Prostate gland (tissue), 2 donors: Measurements from ENCODE around the gene COL4A1. TPM values are rescaled to one million over a fixed set of nuclear protein-coding genes. Genes with fewer than 3 reads are reported as not detected.
A peak's percentile ranks its signal among the peaks of the same experiment; 100 is the strongest.

ENCODE experiments used
- DNase-seq: peaks from one replicate; pipeline ENCODE4 v3.0.0-alpha.2; 2019; ENCODE audit warnings: low spot score
- H3K27ac ChIP-seq, 2 donors: fragments of 200-600 bp; sonication (generic); 2 replicates each; pipeline ENCODE4 v1.5.1; 2017 to 2019
- H3K27me3 ChIP-seq: fragments of 200-600 bp; sonication (generic); replicated peaks from 2 replicates; pipeline ENCODE4 v1.5.1; 2019; ENCODE audit not compliant: insufficient read depth
- H3K36me3 ChIP-seq, 2 donors: fragments of 200-600 bp; sonication (generic); 1 replicate in 1 of 2; 2 replicates in 1 of 2; pipeline versions ENCODE4 v1.5.1 to v1.8.1; 2017 to 2019
- H3K4me1 ChIP-seq: fragments of 200-600 bp; sonication (generic); replicated peaks from 2 replicates; pipeline ENCODE4 v1.5.1; 2019
- H3K4me3 ChIP-seq, 2 donors: fragments of 200-600 bp; sonication (generic); 2 replicates each; pipeline ENCODE4 v1.5.1; 2017 to 2019
- H3K9me3 ChIP-seq: fragments of 200-600 bp; sonication (generic); 2 replicates; pipeline ENCODE4 v1.5.1; 2017
- POLR2A ChIP-seq: fragments of 450-650 bp; IDR thresholded peaks from one replicate; pipeline ENCODE4 v1.6.1; 2016; ENCODE audit warnings: antibody characterized with exemption, mild to moderate bottlenecking
- POLR2AphosphoS5 ChIP-seq: sonication (generic); formaldehyde crosslinking; IDR thresholded peaks from one replicate; pipeline ENCODE4 v1.6.1; 2017; ENCODE audit warnings: antibody characterized with exemption
- WGBS: methylation state at CpG from one replicate; pipeline ENCODE4 v1.1.5; 2018; 5-methylcytosine and 5-hydroxymethylcytosine counted together
- intact Hi-C: fragments of 100-400 bp; cut with DNase I; formaldehyde crosslinking; loops from one replicate; pipeline ENCODE4 v1.14.2; 2022
- total RNA-seq, 2 donors: library from RNA; depleted of rRNA; stranded (reverse); fragments of >200 nt; gene quantifications; one replicate each; pipeline ENCODE4 v1.1.0, GENCODE V29; 2016
- TF ChIP-seq, protein P1 (sequence below), 4 experiments: fragments of 200-600 bp in 2 of 4; fragments of 450-650 bp in 2 of 4; sonication (generic) in 2 of 4; IDR thresholded peaks; 1 replicate in 3 of 4; 2 replicates in 1 of 4; pipeline ENCODE4 v1.5.1; 2016 to 2019; ENCODE audit warnings: antibody characterized with exemption in 4 of 4, mild to moderate bottlenecking in 2 of 4, moderate library complexity in 2 of 4

Gene COL4A1
- total RNA-seq, 2 donors from 2014 or later, result 37.3 to 132 TPM

DNA sequence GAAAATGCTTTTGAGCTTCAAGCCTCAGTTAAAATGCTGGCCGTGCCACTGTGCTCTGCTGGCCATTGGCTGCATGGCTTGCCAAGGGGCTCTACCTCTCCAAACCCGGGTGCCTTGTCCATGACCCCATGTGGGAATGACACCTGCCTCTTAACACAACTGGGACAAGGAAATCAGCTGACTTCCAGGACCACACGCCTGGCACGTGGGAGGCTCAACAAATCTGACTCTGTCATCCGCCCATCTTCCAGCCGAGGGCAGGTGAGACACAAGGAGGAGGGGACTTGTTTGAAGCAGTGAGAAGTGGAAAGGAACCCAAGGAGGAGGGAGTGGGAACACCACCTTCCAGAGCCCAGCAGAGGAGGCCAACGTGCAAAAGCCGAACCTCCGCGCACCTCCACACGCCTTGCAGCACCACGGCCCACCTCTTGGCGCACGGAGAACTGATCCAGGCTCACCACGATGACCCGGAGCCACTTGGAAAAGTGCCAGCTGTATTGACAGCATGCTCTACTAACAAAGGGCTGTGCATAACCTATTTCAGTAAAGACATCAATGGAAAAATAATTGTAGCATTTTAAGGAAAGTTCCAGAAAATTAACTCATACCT lies 38.3 kb downstream of the COL4A1 start:
- 86% methylated on average over 16 of the region's 16 CpGs for WGBS
- H3K27me3 ChIP-seq, result no peaks in the 10 kb centered on the region
- no peak for DNase-seq
- TF ChIP-seq, protein P1, sequence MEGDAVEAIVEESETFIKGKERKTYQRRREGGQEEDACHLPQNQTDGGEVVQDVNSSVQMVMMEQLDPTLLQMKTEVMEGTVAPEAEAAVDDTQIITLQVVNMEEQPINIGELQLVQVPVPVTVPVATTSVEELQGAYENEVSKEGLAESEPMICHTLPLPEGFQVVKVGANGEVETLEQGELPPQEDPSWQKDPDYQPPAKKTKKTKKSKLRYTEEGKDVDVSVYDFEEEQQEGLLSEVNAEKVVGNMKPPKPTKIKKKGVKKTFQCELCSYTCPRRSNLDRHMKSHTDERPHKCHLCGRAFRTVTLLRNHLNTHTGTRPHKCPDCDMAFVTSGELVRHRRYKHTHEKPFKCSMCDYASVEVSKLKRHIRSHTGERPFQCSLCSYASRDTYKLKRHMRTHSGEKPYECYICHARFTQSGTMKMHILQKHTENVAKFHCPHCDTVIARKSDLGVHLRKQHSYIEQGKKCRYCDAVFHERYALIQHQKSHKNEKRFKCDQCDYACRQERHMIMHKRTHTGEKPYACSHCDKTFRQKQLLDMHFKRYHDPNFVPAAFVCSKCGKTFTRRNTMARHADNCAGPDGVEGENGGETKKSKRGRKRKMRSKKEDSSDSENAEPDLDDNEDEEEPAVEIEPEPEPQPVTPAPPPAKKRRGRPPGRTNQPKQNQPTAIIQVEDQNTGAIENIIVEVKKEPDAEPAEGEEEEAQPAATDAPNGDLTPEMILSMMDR (IDR thresholded peaks at IDR 0.05), result no peak
- no peak for TF ChIP-seq POLR2AphosphoS5
- no peak for TF ChIP-seq POLR2A
- intact Hi-C loops, result no loop called here
- no peaks in the 10 kb centered on the region for H3K4me1 ChIP-seq
- no peaks in the 10 kb centered on the region for H3K9me3 ChIP-seq
- no peak overlapping the region for H3K27ac ChIP-seq
- H3K36me3 ChIP-seq, result no peaks in the 10 kb centered on the region
- no peak overlapping the region for H3K4me3 ChIP-seq

DNA sequence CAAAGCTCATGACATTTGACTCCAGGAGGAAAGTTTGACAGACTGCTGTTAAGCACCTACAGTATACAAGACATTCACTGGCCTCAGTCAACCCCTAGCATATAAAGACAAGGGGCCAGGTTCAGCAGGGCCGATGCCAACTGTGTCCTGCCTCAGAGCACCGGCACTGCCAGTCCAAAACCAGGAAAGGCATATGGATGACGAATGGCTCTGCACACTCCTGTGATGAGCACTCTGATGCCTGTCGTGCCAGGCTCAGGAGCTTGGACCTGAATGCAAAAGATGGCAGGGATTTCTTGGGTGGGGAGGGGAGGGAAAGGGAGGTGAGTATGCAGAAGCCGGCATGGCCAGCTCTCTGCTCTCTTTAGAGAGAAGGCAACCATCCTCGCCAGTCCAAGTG lies 38.9 kb downstream of the COL4A1 start:
- no peaks in the 10 kb centered on the region for H3K4me1 ChIP-seq
- 79% methylated on average over 6 of the region's 6 CpGs for WGBS
- no peak overlapping the region for H3K4me3 ChIP-seq
- no peak overlapping the region for H3K27ac ChIP-seq
- intact Hi-C loops, result no loop called here
- no peaks in the 10 kb centered on the region for H3K27me3 ChIP-seq
- no peak for TF ChIP-seq POLR2A
- TF ChIP-seq POLR2AphosphoS5, result no peak
- TF ChIP-seq, protein P1 (IDR thresholded peaks at IDR 0.05), result no peak
- no peak for DNase-seq
- H3K9me3 ChIP-seq, result no peaks in the 10 kb centered on the region
- H3K36me3 ChIP-seq, result no peaks in the 10 kb centered on the region

DNA sequence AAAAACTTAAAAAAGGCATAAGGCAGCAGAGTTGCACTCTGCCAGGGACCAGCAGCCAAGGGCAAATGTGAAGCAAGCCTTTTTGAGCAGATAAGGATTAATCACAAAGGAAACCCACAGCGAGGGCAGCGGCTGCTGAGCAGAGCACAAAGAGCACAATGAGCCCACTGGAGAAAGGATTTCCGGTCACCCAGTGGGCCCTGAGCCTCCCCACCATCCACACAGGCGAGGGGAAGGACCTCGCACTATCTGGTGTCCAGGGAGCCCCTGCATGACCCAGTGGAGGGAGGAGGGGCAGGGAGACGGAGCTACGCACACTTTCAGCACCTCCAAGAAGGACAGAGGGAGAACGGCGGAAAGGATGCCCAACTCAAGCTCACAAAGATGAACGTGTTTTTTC lies 40.0 kb downstream of the COL4A1 start:
- no peaks in the 10 kb centered on the region for H3K4me1 ChIP-seq
- TF ChIP-seq POLR2A (no peak), POLR2AphosphoS5 (no peak)
- TF ChIP-seq, protein P1 (IDR thresholded peaks at IDR 0.05), result no peak
- intact Hi-C loops, result no loop called here
- no peaks in the 10 kb centered on the region for H3K9me3 ChIP-seq
- H3K27me3 ChIP-seq, result no peaks in the 10 kb centered on the region
- H3K36me3 ChIP-seq, result no peaks in the 10 kb centered on the region
- H3K27ac ChIP-seq, result no peak overlapping the region
- H3K4me3 ChIP-seq, result no peak overlapping the region
- 79% methylated on average over 10 of the region's 10 CpGs for WGBS
- no peak for DNase-seq

DNA sequence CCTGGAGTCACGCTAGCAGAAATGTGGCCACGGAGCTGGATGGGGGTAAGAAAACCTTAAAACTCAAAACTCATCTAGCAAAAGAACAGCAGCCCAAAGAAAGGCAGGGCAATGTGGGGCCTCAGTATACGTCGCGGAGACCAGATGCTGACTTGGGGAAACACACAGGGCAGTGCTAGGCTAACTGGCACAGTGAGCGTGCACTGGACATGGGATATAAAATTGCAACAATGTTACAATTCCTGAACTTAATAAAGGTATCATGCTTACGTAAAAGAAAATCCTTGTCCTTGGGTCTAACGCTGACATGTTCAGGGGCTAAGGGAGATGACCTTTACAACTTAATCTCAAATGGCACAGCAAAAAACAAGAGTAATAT lies 40.5 kb downstream of the COL4A1 start:
- Histone ChIP-seq H3K27me3 (no peaks in the 10 kb centered on the region), H3K9me3 (no peaks in the 10 kb centered on the region), H3K4me3 (no peak overlapping the region), H3K36me3 (no peaks in the 10 kb centered on the region), H3K4me1 (no peaks in the 10 kb centered on the region), H3K27ac (peak overlapping the region; percentile 0 to 51)
- intact Hi-C loops, result no loop called here
- no peak for TF ChIP-seq POLR2A
- no peak for TF ChIP-seq POLR2AphosphoS5
- TF ChIP-seq, protein P1 (IDR thresholded peaks at IDR 0.05), result no peak
- no peak for DNase-seq
- WGBS, result 70% methylated on average over 8 of the region's 8 CpGs

DNA sequence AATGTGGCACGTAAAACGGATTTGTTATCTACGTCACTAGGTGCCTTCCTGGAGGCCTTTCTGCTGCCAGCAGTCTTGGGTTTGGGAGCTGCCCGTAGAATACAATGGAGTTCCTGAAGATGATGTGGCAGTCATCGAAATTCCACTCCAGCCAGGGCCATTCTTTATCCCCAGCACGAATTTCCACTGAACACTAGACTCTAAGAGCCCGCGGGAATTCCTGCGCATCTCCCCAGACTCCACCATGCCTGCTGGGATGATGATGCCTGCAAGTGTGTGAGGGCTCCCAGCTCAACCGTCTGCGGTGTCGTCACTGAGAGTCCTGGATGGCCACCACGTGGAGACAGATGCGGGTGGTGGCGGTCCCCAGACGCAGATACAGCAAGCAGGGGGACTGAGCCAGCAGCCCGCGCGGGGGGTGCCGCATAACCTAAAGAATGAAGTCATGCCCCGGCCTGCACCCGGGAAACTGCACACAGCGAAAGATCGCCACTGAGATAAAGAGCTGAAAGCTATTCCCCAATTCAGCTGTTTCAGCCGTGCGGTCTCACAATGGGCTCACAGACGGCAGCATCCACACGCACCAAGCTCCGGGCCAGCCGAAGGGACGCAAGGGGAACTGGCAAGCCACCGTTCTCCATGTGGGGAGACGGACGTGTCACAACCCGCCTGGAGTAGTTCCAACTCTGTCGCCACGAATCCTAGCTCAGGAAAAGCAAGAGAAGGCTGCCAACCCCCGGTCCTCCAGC lies 41.1 kb downstream of the COL4A1 start:
- Histone ChIP-seq H3K4me3 (no peak overlapping the region), H3K36me3 (no peaks in the 10 kb centered on the region), H3K27ac (peak overlapping the region; percentile 0 to 51), H3K9me3 (no peaks in the 10 kb centered on the region), H3K4me1 (no peaks in the 10 kb centered on the region), H3K27me3 (no peaks in the 10 kb centered on the region)
- intact Hi-C loops, result no loop called here
- no peak for TF ChIP-seq POLR2AphosphoS5
- TF ChIP-seq POLR2A, result no peak
- TF ChIP-seq, protein P1 (IDR thresholded peaks at IDR 0.05), result no peak
- 56% methylated on average over 38 of the region's 38 CpGs for WGBS
- DNase-seq, result peak; percentile 16
